ENCODE measurements around the gene CEL.

CEL gene

DNA sequence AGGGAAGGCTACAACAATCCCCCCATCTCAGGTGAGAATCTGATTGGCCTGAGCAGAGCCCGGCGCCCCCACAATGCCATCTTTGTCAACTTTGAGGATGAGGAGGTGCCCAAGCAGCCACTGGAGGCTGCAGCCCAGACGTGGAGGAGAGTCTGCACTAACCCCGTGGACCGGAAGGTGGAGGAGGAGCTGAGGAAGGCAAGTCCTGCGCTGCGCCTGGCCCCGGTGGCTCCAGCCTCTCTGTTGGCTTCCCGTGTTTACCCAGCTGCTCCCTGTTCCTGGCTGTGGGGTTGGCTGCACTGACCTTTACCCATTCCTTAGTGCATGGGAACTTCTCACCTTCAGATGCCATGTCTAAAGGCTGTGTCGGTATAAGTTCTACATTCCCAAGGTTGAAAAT, 11.0 kb upstream of the CEL start:
- Histone ChIP-seq H3K27ac (ENCODE audit: poor library complexity, severe bottlenecking) (no peak overlapping the region), H3K27me3 (ENCODE audit: insufficient read depth, poor library complexity, severe bottlenecking) (no peaks in the 10 kb centered on the region), H3K9me3 (ENCODE audit: severe bottlenecking) (no peaks in the 10 kb centered on the region), H3K36me3 (ENCODE audit: low read depth) (peaks cover 92% of the 10 kb centered on the region), H3K4me1 (ENCODE audit: insufficient read depth, poor library complexity, severe bottlenecking) (no peaks in the 10 kb centered on the region), H3K4me3 (ENCODE audit: severe bottlenecking) (no peak overlapping the region)
- DNase-seq (ENCODE audit: low spot score): no peak
- no peak for TF ChIP-seq CTCF (IDR thresholded peaks at IDR 0.05; ENCODE audit: poor library complexity, severe bottlenecking)
- ATAC-seq (ENCODE audit: low read depth): no peak

DNA sequence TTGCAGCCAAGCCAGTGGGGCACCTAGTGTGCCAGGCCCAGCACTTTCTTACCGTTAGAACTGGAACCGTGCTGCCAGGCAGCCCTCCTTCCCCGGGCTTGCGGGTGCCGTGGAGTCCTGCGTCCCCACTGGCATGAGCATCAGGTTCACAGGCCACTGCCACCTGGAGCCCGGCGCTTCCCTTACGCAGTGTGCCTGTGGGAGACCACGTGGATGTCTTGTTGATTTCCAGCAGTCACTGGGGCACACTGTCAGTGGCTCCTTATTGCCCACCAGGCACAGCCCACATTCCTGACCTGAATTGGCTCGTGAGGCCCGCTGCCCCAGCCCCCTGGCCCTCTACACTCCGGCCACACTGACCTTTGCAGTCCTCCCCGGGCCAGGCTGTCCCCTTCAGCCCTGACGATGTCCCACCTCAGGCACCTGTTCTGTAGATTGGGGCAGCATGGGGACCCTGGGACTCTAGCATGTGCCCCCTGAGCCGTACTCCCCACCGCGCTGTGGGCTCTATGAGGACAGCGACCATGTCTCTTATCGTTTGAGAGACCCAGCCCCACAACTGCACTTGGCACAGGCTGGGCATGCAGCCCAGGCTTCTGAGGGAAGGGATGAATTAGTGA, 10.4 kb upstream of the CEL start:
- no peak for ATAC-seq (ENCODE audit: low read depth)
- H3K36me3 ChIP-seq (ENCODE audit: low read depth): peaks cover 92% of the 10 kb centered on the region
- no peak overlapping the region for H3K4me3 ChIP-seq (ENCODE audit: severe bottlenecking)
- no peaks in the 10 kb centered on the region for H3K27me3 ChIP-seq (ENCODE audit: insufficient read depth, poor library complexity, severe bottlenecking)
- TF ChIP-seq CTCF (IDR thresholded peaks at IDR 0.05; ENCODE audit: poor library complexity, severe bottlenecking): no peak
- H3K27ac ChIP-seq (ENCODE audit: poor library complexity, severe bottlenecking): no peak overlapping the region
- H3K9me3 ChIP-seq (ENCODE audit: severe bottlenecking): no peaks in the 10 kb centered on the region
- DNase-seq (ENCODE audit: low spot score): no peak
- H3K4me1 ChIP-seq (ENCODE audit: insufficient read depth, poor library complexity, severe bottlenecking): peaks cover 4% of the 10 kb centered on the region

- Histone ChIP-seq H3K27me3 (ENCODE audit: insufficient read depth, poor library complexity, severe bottlenecking) (no peaks in the 10 kb centered on the region), H3K4me3 (ENCODE audit: severe bottlenecking) (no peak overlapping the region), H3K36me3 (ENCODE audit: low read depth) (peaks cover 87% of the 10 kb centered on the region), H3K9me3 (ENCODE audit: severe bottlenecking) (no peaks in the 10 kb centered on the region), H3K4me1 (ENCODE audit: insufficient read depth, poor library complexity, severe bottlenecking) (peaks cover 5% of the 10 kb centered on the region), H3K27ac (ENCODE audit: poor library complexity, severe bottlenecking) (no peak overlapping the region)
- TF ChIP-seq CTCF (IDR thresholded peaks at IDR 0.05; ENCODE audit: poor library complexity, severe bottlenecking): no peak
- DNase-seq (ENCODE audit: low spot score) (no peak), ATAC-seq (ENCODE audit: low read depth) (no peak)
Observed at GRCh38 chr9:133051966-133052539, 9.7 kb upstream of the CEL start.

DNA sequence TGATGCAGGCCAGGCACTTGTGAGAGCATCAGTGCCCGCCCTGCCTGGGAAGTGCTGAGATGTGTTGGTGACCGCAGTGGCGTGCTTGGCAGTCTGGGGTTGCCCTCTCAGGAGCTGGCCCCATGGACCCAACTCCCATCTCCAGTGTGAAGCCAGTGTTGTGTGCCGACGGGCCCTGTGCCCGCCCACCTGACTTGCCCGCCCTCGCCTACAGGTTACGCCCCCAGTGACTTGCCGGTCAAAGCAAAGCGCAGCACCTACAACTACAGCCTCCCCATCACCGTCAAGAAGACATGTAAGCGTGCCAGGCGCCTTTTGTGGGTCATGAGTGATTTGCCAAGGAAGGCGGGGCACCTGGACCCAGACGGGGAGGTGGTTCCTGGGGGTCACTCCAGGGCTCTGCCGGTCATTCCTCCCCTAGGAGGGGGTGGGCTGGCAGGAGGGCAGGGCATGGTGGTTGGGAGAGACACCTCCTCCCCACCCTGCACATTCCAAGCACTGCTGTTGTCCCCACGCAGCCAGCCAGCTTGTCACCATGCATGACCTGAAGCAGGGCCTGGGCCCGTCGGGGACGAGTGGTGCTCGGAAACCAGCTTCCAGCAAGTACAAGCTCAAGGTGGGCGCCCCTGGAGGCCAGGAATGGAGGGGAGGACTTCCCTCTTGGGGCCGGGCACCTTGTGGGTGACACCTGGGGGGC, 7.4 kb upstream of the CEL start:
- H3K4me3 ChIP-seq (ENCODE audit: severe bottlenecking): no peak overlapping the region
- ATAC-seq (ENCODE audit: low read depth) (no peak), DNase-seq (ENCODE audit: low spot score) (no peak)
- no peak overlapping the region for H3K27ac ChIP-seq (ENCODE audit: poor library complexity, severe bottlenecking)
- no peaks in the 10 kb centered on the region for H3K9me3 ChIP-seq (ENCODE audit: severe bottlenecking)
- peaks cover 69% of the 10 kb centered on the region for H3K36me3 ChIP-seq (ENCODE audit: low read depth)
- no peak for TF ChIP-seq CTCF (IDR thresholded peaks at IDR 0.05; ENCODE audit: poor library complexity, severe bottlenecking)
- peaks cover 14% of the 10 kb centered on the region for H3K4me1 ChIP-seq (ENCODE audit: insufficient read depth, poor library complexity, severe bottlenecking)
- no peaks in the 10 kb centered on the region for H3K27me3 ChIP-seq (ENCODE audit: insufficient read depth, poor library complexity, severe bottlenecking)

- no peak for DNase-seq (ENCODE audit: low spot score)
- peaks cover 66% of the 10 kb centered on the region for H3K36me3 ChIP-seq (ENCODE audit: low read depth)
- H3K4me1 ChIP-seq (ENCODE audit: insufficient read depth, poor library complexity, severe bottlenecking): peaks cover 21% of the 10 kb centered on the region
- ATAC-seq (ENCODE audit: low read depth): no peak
- no peaks in the 10 kb centered on the region for H3K9me3 ChIP-seq (ENCODE audit: severe bottlenecking)
- H3K27ac ChIP-seq (ENCODE audit: poor library complexity, severe bottlenecking): no peak overlapping the region
- no peak overlapping the region for H3K4me3 ChIP-seq (ENCODE audit: severe bottlenecking)
- TF ChIP-seq CTCF (IDR thresholded peaks at IDR 0.05; ENCODE audit: poor library complexity, severe bottlenecking): no peak
- no peaks in the 10 kb centered on the region for H3K27me3 ChIP-seq (ENCODE audit: insufficient read depth, poor library complexity, severe bottlenecking)
Observed at GRCh38 chr9:133054966-133055365, 6.8 kb upstream of the CEL start.
